ENCODE results near the gene CRB1. TPM values are rescaled to one million over a fixed set of nuclear protein-coding genes. Genes with fewer than 3 reads are reported as not detected.
A peak's percentile ranks its signal among the peaks of the same experiment; 100 is the strongest.
"Not testable (repeated sequence)": the region's sequence is repeated elsewhere in the genome, so short reads cannot be mapped to it uniquely, and the experiment has no call there.

The CRB1 gene
- total RNA-seq, 1 donor, result 0.09 TPM

GRCh38 chr1:197399755-197400521 is 131.9 kb downstream of the CRB1 start:
- DNase-seq (ENCODE audit: low read depth), result peak; percentile 64
- peak; percentile 60 for TF ChIP-seq CTCF (IDR thresholded peaks at IDR 0.05; ENCODE audit: insufficient read depth, low read length)
- no peak overlapping the region for H3K4me3 ChIP-seq (ENCODE audit: low read depth, low read length)

- TF ChIP-seq CTCF (IDR thresholded peaks at IDR 0.05; ENCODE audit: insufficient read depth, low read length), result no peak
- DNase-seq (ENCODE audit: low read depth), result no peak
- H3K4me3 ChIP-seq (ENCODE audit: low read depth, low read length), result no peak overlapping the region
Observed at GRCh38 chr1:197400522-197400902, 132.5 kb downstream of the CRB1 start.

GRCh38 chr1:197402189-197402588 is 134.1 kb downstream of the CRB1 start:
- H3K4me3 ChIP-seq (ENCODE audit: low read depth, low read length), result no peak overlapping the region
- no peak for DNase-seq (ENCODE audit: low read depth)
- no peak for TF ChIP-seq CTCF (IDR thresholded peaks at IDR 0.05; ENCODE audit: insufficient read depth, low read length)

- H3K4me3 ChIP-seq (ENCODE audit: low read depth, low read length); DNase-seq (ENCODE audit: low read depth): not testable (repeated sequence)
Observed at GRCh38 chr1:197404774-197405173, 136.7 kb downstream of the CRB1 start.

GRCh38 chr1:197405614-197406013 is 137.6 kb downstream of the CRB1 start:
- H3K4me3 ChIP-seq (ENCODE audit: low read depth, low read length); DNase-seq (ENCODE audit: low read depth): not testable (repeated sequence)

- TF ChIP-seq CTCF (IDR thresholded peaks at IDR 0.05; ENCODE audit: insufficient read depth, low read length), result no peak
- no peak for DNase-seq (ENCODE audit: low read depth)
Observed at GRCh38 chr1:197413564-197413963, 145.5 kb downstream of the CRB1 start.

GRCh38 chr1:197415221-197415620 is 147.2 kb downstream of the CRB1 start:
- no peak for DNase-seq (ENCODE audit: low read depth)
- no peak overlapping the region for H3K4me3 ChIP-seq (ENCODE audit: low read depth, low read length)
- TF ChIP-seq CTCF (IDR thresholded peaks at IDR 0.05; ENCODE audit: insufficient read depth, low read length), result no peak

More at GRCh38 chr1:197413564-197413963, 145.5 kb downstream of the CRB1 start:
- H3K4me3 ChIP-seq (ENCODE audit: low read depth, low read length), result no peak overlapping the region

GRCh38 chr1:197418693-197419092 is 150.6 kb downstream of the CRB1 start:
- no peak for TF ChIP-seq CTCF (IDR thresholded peaks at IDR 0.05; ENCODE audit: insufficient read depth, low read length)
- no peak for DNase-seq (ENCODE audit: low read depth)
- H3K4me3 ChIP-seq (ENCODE audit: low read depth, low read length), result no peak overlapping the region
